Naive thymus-derived CD8-positive, alpha-beta T cell (primary cell): ENCODE data around the gene UTP20. TPM values are rescaled to one million over a fixed set of nuclear protein-coding genes. Genes with fewer than 3 reads are reported as not detected.
A peak's percentile ranks its signal among the peaks of the same experiment; 100 is the strongest.
"Not testable (repeated sequence)": the region's sequence is repeated elsewhere in the genome, so short reads cannot be mapped to it uniquely, and the experiment has no call there.

ENCODE experiments used
- ATAC-seq, 2 donors: fragments of 150-1000 bp; cut with Tn5 transposase in 1 of 2; sonication (Bioruptor Pico), chemical (Tn5 transposase) in 1 of 2; 1 replicate in 1 of 2; 2 replicates in 1 of 2; pipeline ENCODE4 v1.10.0; 2021; ENCODE audit warnings: mild to moderate bottlenecking in 2 of 2, moderate library complexity in 2 of 2
- POLR2A ChIA-PET: fragments of 350-600 bp; sonication (Branson Sonifier 250); formaldehyde crosslinking; loops from one replicate; lab custom pipeline; 2021; ENCODE audit warnings: antibody characterized with exemption; lab: Charles Lee
- DNase-seq, 10 donors: peaks; one replicate each; pipeline versions ENCODE4 v3.0.0 to v3.0.0-alpha.2; 2020 to 2022
- H3K27ac Mint-ChIP-seq, 10 donors: one replicate each; pipeline ENCODE4 v1.8.0; 2020 to 2022; ENCODE audit warnings: mild to moderate bottlenecking in 10 of 10, mixed read lengths in 10 of 10, moderate library complexity in 4 of 10, inconsistent platforms in 1 of 10
- H3K27me3 Mint-ChIP-seq, 5 donors: one replicate each; pipeline ENCODE4 v1.8.0; 2021 to 2022; ENCODE audit warnings: mixed read lengths in 5 of 5
- H3K36me3 Mint-ChIP-seq, 3 donors: one replicate each; pipeline ENCODE4 v1.8.0; 2020 to 2022; ENCODE audit warnings: mixed read lengths in 3 of 3, mild to moderate bottlenecking in 2 of 3, inconsistent platforms in 1 of 3
- H3K4me1 Mint-ChIP-seq, 4 donors: one replicate each; pipeline ENCODE4 v1.8.0; 2021 to 2022; ENCODE audit warnings: mixed read lengths in 4 of 4
- H3K4me3 Mint-ChIP-seq, 10 donors: one replicate each; pipeline ENCODE4 v1.8.0; 2020 to 2022; ENCODE audit warnings: mild to moderate bottlenecking in 10 of 10, mixed read lengths in 10 of 10, moderate library complexity in 6 of 10, inconsistent platforms in 1 of 10
- H3K9me3 Mint-ChIP-seq, 9 donors: one replicate each; pipeline ENCODE4 v1.8.0; 2020 to 2022; ENCODE audit warnings: mixed read lengths in 9 of 9, mild to moderate bottlenecking in 3 of 9, inconsistent platforms in 1 of 9, moderate library complexity in 1 of 9
- polyA plus RNA-seq, 3 donors: library from polyadenylated mRNA; unstranded; fragments of 300-500 nt; fragmentation: Illumina TruSeq; gene quantifications; one replicate each; pipeline ENCODE4 v1.2.3, GENCODE V29; 2021
- total RNA-seq, 8 experiments: library from RNA in 2 of 8; stranded (reverse) in 2 of 8; gene quantifications; one replicate each; pipeline ENCODE4 v1.2.3 and lab custom pipeline; 2021 to 2026

The UTP20 gene
- total and polyA plus RNA-seq, 5 experiments from 2014 or later = 5.0 to 17.2 (median 6.3) TPM

DNA sequence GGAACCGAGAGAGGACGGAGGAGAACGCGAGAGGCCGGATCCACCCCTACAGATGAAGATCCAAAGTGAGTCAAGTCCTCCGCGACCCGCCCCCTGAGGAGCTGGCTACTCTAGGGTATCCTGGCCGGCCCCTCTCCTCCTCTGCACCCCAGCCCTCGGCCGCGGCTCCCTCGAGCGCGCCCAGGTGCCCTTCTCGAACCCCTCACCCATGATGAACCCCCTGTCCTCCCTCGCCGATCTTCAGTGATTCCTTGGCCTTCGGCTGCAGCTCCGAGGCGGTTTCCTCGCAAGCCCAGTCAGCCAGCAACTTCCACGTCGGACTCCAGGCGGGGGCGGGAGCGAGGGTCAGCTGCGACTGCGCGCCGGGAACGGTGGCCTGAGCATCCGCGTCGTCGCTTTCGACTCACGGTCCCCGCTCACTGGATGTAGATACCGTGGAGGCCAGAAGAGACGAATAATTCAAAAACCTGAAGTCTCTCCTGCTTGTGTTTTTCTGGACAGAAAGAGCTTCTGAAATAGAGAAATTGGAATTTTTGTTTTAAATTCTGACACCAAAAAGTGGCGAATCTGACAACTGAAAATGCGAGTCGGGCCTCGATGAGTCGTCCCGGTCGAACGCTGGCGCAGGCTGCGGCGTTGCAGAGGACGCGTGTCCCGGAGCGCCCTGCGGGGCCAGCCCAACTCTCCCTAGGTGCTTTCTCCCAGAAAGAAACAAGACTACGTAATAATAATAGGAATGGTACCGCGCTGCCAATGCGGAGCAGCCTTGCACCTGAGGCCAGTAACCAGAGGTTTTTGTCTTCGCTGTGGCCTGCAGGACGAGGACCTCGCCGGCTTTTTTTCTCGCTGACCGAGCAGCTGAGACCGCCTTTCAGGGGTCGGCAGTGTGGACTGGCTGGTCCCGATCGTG lies 127.8 kb downstream of the UTP20 start, which contains the start of gene ARL1:
ARL1 (minus strand) TSS at position 337 of the 910 bp plus-strand sequence; CDS start at position 210, 127 bp downstream.
- Mint-ChIP-seq H3K4me3 (peak within 1 kb of the TSS; percentile 91 to 99 (median 98)), H3K4me1 (peaks cover 9 to 36% (median 25%) of the 10 kb centered on the region in 4 donors), H3K36me3 (peaks cover 0 to 4% (median 2%) of the 10 kb centered on the region in 3 donors), H3K27me3 (peaks cover 0 to 4% (median 0%) of the 10 kb centered on the region in 5 donors), H3K27ac (peak within 1 kb of the TSS; percentile 94 to 98 (median 98)), H3K9me3 (no peaks in the 10 kb centered on the region)
- peak; percentile 51 to 81 (median 67) for DNase-seq
- POLR2A ChIA-PET = interaction anchor here (0.9 to 2.4 kb wide), 5 partner anchors 12 to 654 kb away, joined by 3 to 6 read pairs (median 5); partner anchors contain the start of genes GNPTAB and WASHC3
- peak; percentile 84 for ATAC-seq

DNA sequence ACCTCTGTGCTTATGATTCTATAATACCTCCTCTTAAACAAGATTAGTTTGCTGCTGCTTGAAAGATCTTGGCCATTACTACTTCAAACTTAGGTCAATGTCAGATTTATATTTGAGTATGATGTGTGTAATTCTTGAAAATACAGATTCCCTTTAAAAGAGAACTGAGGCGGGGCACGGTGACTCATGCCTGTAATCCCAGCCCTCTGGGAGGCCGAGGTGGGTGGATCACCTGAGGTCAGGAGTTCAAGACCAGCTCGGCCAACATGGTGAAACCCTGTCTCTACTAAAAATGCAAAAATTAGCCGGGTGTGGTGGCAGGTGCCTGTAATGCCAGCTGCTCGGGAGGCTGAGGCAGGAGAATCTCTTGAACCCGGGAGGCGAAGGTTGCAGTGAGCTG lies 130.3 kb downstream of the UTP20 start:
- H3K4me3 Mint-ChIP-seq = peak overlapping the region in 1 of 10 donors; percentile 37
- H3K27me3 Mint-ChIP-seq, POLR2A ChIA-PET, DNase-seq, ATAC-seq, H3K36me3 Mint-ChIP-seq, H3K9me3 Mint-ChIP-seq: not testable (repeated sequence)
- peak overlapping the region in 1 of 10 donors; percentile 51 for H3K27ac Mint-ChIP-seq
- H3K4me1 Mint-ChIP-seq = peaks cover 6 to 28% (median 17%) of the 10 kb centered on the region in 4 donors

DNA sequence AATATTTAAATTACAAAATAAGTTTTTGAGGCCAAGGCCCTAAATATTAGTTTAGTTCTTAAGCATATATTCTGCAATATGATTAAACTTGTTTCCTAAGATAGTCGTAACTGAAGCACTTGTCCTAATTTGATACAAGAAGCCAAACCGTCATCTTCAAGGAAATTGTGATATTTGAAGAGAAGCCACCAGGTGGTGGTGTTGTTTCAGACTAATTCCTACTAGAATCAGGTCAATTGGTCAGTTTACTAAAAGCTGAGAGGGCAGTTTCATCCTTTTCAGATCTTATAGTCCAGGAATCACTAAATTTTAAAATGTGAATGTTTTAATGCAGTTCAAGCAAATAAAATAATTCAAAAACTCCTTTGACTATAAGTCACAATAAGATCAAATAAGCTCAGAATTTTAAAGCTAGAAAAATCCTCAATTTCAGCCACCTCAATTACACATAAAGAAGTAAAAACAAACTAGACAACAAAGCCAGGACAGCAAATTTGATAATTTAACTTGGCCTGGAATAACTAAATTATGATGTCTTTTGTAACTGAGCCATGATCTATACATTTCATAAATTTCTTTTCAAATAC lies 134.7 kb downstream of the UTP20 start:
- H3K36me3 Mint-ChIP-seq = no peaks in the 10 kb centered on the region
- ATAC-seq = no peak
- no peak overlapping the region for H3K27ac Mint-ChIP-seq
- H3K4me1 Mint-ChIP-seq = no peaks in the 10 kb centered on the region
- peak in 4 of 10 donors; percentile 9 to 29 (median 19) for DNase-seq
- H3K9me3 Mint-ChIP-seq = no peaks in the 10 kb centered on the region
- POLR2A ChIA-PET = no interaction called here
- peaks cover 0 to 5% (median 4%) of the 10 kb centered on the region in 5 donors for H3K27me3 Mint-ChIP-seq
- H3K4me3 Mint-ChIP-seq = no peak overlapping the region

DNA sequence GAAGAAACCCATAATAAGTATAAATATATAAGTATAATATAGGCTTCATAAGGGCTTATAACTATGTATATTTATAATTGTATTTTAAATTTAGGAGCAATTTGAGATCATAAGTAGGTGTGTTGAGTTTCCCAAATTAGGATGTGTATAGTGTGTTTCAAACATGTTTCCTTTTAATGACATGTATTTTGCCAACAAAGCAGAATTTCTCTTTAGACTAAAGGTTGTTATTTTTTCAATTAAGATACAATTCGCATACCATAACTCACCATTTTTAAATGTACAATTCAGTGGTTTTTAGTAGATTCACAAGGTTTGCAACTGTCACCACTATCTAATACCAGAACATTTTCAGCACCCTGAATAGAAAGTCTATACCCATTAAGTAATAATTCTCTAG lies 135.3 kb downstream of the UTP20 start:
- Mint-ChIP-seq H3K36me3 (no peaks in the 10 kb centered on the region), H3K27me3 (peaks cover 0 to 5% (median 4%) of the 10 kb centered on the region in 5 donors), H3K4me3 (no peak overlapping the region), H3K27ac (no peak overlapping the region), H3K4me1 (no peaks in the 10 kb centered on the region), H3K9me3 (no peaks in the 10 kb centered on the region)
- POLR2A ChIA-PET = no interaction called here
- ATAC-seq (no peak), DNase-seq (no peak)

DNA sequence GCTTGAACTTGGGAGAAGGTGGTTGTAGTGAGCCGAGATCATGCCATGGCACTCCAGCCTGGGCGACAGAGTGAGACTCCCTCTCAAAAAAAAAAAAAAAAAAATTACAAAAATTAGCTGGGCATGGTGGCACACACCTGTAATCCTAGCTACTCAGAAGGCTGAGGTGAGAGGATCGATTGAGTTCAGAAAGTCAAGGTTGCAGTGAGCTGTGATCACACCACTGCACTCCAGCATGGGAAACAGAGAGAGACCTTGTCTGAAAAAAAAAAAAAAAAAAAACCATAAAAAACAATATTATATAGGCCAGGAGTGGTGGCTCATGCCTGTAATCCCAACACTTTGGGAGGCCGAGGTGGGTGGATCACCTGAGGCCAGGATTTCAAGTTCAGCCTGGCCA lies 142.2 kb downstream of the UTP20 start:
- H3K27ac Mint-ChIP-seq, DNase-seq, H3K36me3 Mint-ChIP-seq, H3K9me3 Mint-ChIP-seq, H3K4me3 Mint-ChIP-seq, H3K4me1 Mint-ChIP-seq, H3K27me3 Mint-ChIP-seq, ATAC-seq, POLR2A ChIA-PET: not testable (repeated sequence)

- Mint-ChIP-seq H3K4me3 (no peak overlapping the region), H3K4me1 (no peaks in the 10 kb centered on the region), H3K36me3 (no peaks in the 10 kb centered on the region), H3K9me3 (no peaks in the 10 kb centered on the region), H3K27ac (no peak overlapping the region), H3K27me3 (peaks cover 0 to 4% (median 3%) of the 10 kb centered on the region in 5 donors)
- POLR2A ChIA-PET = no interaction called here
- DNase-seq (no peak), ATAC-seq (no peak)
Observed at GRCh38 chr12:101424620-101425019, 144.7 kb downstream of the UTP20 start.

GRCh38 chr12:101430456-101430855 lies 150.6 kb downstream of the UTP20 start:
- H3K36me3 Mint-ChIP-seq = no peaks in the 10 kb centered on the region
- H3K27ac Mint-ChIP-seq = no peak overlapping the region
- no peaks in the 10 kb centered on the region for H3K9me3 Mint-ChIP-seq
- H3K4me1 Mint-ChIP-seq = no peaks in the 10 kb centered on the region
- DNase-seq = no peak
- POLR2A ChIA-PET = no interaction called here
- ATAC-seq = no peak
- peaks cover 0 to 8% (median 3%) of the 10 kb centered on the region in 5 donors for H3K27me3 Mint-ChIP-seq
- H3K4me3 Mint-ChIP-seq = no peak overlapping the region

DNA sequence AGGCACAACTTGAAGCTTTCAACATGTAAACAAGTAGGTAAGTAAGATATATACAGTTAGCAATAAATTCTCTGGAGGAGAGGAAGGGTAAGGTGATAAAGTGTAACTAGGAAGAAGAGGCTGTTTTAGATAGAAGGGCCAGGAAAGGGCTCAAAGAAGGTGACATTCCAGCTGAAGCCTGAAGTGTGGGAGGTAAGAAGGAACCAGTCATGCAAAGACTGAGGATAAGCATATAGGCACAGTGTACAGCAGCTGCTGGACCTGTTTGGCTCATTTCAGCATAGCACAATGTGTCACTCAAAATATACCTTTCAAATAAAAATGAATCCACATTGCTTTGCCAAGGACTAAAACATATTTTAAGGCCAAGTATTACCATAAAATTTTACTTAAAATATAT lies 156.2 kb downstream of the UTP20 start:
- no peaks in the 10 kb centered on the region for H3K36me3 Mint-ChIP-seq
- peaks cover 0 to 3% (median 0%) of the 10 kb centered on the region in 9 donors for H3K9me3 Mint-ChIP-seq
- peaks cover 0 to 1% (median 0%) of the 10 kb centered on the region in 4 donors for H3K4me1 Mint-ChIP-seq
- H3K4me3 Mint-ChIP-seq = no peak overlapping the region
- POLR2A ChIA-PET = no interaction called here
- no peak overlapping the region for H3K27ac Mint-ChIP-seq
- no peak for DNase-seq
- no peak for ATAC-seq
- H3K27me3 Mint-ChIP-seq = peaks cover 0 to 11% (median 7%) of the 10 kb centered on the region in 5 donors

Other genes with a start within 250 kb of the UTP20 start
- gene SLC5A8, start 69.9 kb upstream of the UTP20 start, total RNA-seq = not detected
- not detected for gene SLC5A8, start 69.9 kb upstream of the UTP20 start, polyA plus RNA-seq
- 10 to 100 TPM; 41.4 to 48.7 TPM for gene ARL1, start 127.7 kb downstream of the UTP20 start, total RNA-seq
- 10 to 100 TPM; 20.7 to 31.3 (median 25.0) TPM for gene ARL1, start 127.7 kb downstream of the UTP20 start, polyA plus RNA-seq
- gene SPIC, start 195.2 kb downstream of the UTP20 start, total RNA-seq = not detected
- gene SPIC, start 195.2 kb downstream of the UTP20 start, polyA plus RNA-seq = not detected